DMS53 (cell line): ENCODE measurements around the gene PRSS50.
A peak's percentile ranks its signal among the peaks of the same experiment; 100 is the strongest.
"Not testable (repeated sequence)": the region's sequence is repeated elsewhere in the genome, so short reads cannot be mapped to it uniquely, and the experiment has no call there.

Source experiments
- DNase-seq: peaks from one replicate; lab custom pipeline; 2025; lab: John Stamatoyannopoulos, UW

PRSS50 gene

GRCh38 chr3:46717447-46718231, at the start of gene PRSS50:
Gene PRSS50, minus strand, starts transcription at chr3:46717869. Its CDS starts 45 bp downstream, at chr3:46717824.
- no peak for DNase-seq

- DNase-seq: no peak
Observed at GRCh38 chr3:46764206-46764605, 46.5 kb upstream of the PRSS50 start.

GRCh38 chr3:46763178-46763577, 45.5 kb upstream of the PRSS50 start:
- peak; percentile 6 for DNase-seq

GRCh38 chr3:46759239-46760167, 41.8 kb upstream of the PRSS50 start:
- no peak for DNase-seq

- no peak for DNase-seq
Observed at GRCh38 chr3:46756642-46757041, 39.0 kb upstream of the PRSS50 start.

- no peak for DNase-seq
Observed at GRCh38 chr3:46755646-46756045, 38.0 kb upstream of the PRSS50 start.

GRCh38 chr3:46753127-46753526, 35.5 kb upstream of the PRSS50 start:
- DNase-seq: not testable (repeated sequence)

GRCh38 chr3:46750555-46751038, 32.9 kb upstream of the PRSS50 start:
- no peak for DNase-seq

GRCh38 chr3:46749129-46749528, 31.5 kb upstream of the PRSS50 start:
- no peak for DNase-seq

- DNase-seq: no peak
Observed at GRCh38 chr3:46748170-46748569, 30.5 kb upstream of the PRSS50 start.

GRCh38 chr3:46746711-46747110, 29.0 kb upstream of the PRSS50 start:
- no peak for DNase-seq

GRCh38 chr3:46742992-46743585, 25.4 kb upstream of the PRSS50 start:
- no peak for DNase-seq

GRCh38 chr3:46739565-46739964, 21.9 kb upstream of the PRSS50 start:
- not testable (repeated sequence) for DNase-seq

- DNase-seq: no peak
Observed at GRCh38 chr3:46737329-46737731, 19.7 kb upstream of the PRSS50 start.

- DNase-seq: no peak
Observed at GRCh38 chr3:46736006-46736872, 18.6 kb upstream of the PRSS50 start.

- no peak for DNase-seq
Observed at GRCh38 chr3:46734773-46735172, 17.1 kb upstream of the PRSS50 start.

GRCh38 chr3:46733026-46733800, 15.5 kb upstream of the PRSS50 start:
- no peak for DNase-seq

GRCh38 chr3:46731795-46732194, 14.1 kb upstream of the PRSS50 start:
- no peak for DNase-seq

- peak; percentile 4 for DNase-seq
Observed at GRCh38 chr3:46730819-46731218, 13.2 kb upstream of the PRSS50 start.

- DNase-seq: no peak
Observed at GRCh38 chr3:46729038-46729437, 11.4 kb upstream of the PRSS50 start.
